Aorta (tissue), 5 donors: ENCODE measurements around the gene HOXA5. TPM values are rescaled to one million over a fixed set of nuclear protein-coding genes. Genes with fewer than 3 reads are reported as not detected.

Experiments
- ATAC-seq: fragments of 200-7000 bp; cut with Tn5 transposase; one replicate; pipeline ENCODE4 v1.9.1; 2022; ENCODE audit warnings: moderate library complexity; ENCODE audit not compliant: low FRiP score
- DNase-seq, 2 donors: peaks; one replicate each; pipeline ENCODE4 v3.0.0-alpha.2; 2020
- H3K27ac ChIP-seq, 2 donors: one replicate each; pipeline ENCODE4 v1.5.1; 2013; ENCODE audit warnings: low read length in 2 of 2, mild to moderate bottlenecking in 2 of 2, moderate library complexity in 2 of 2, control low read depth in 1 of 2, inconsistent platforms in 1 of 2, low read depth in 1 of 2
- H3K27me3 ChIP-seq, 2 donors: one replicate each; pipeline ENCODE4 v1.6.1; 2013; ENCODE audit warnings: control low read depth in 1 of 2, low read length in 1 of 2, mild to moderate bottlenecking in 1 of 2, moderate library complexity in 1 of 2; ENCODE audit not compliant: insufficient read depth in 2 of 2, control insufficient read depth in 1 of 2
- H3K36me3 ChIP-seq, 2 donors: one replicate each; pipeline ENCODE4 v1.6.1; 2013; ENCODE audit warnings: control low read depth in 1 of 2, low read length in 1 of 2, mild to moderate bottlenecking in 1 of 2; ENCODE audit not compliant: insufficient read depth in 2 of 2, control insufficient read depth in 1 of 2
- H3K4me1 ChIP-seq, 2 donors: one replicate each; pipeline ENCODE4 v1.6.1; 2013; ENCODE audit warnings: low read length in 2 of 2, control low read depth in 1 of 2, mild to moderate bottlenecking in 1 of 2, moderate library complexity in 1 of 2; ENCODE audit not compliant: insufficient read depth in 2 of 2, control insufficient read depth in 1 of 2
- H3K4me3 ChIP-seq, 2 donors: one replicate each; pipeline ENCODE4 v1.5.1; 2013; ENCODE audit warnings: low read length in 2 of 2, control low read depth in 1 of 2, mild to moderate bottlenecking in 1 of 2
- H3K9me3 ChIP-seq: one replicate; pipeline ENCODE4 v1.6.1; 2013; ENCODE audit warnings: mild to moderate bottlenecking, low read length; ENCODE audit not compliant: control insufficient read depth
- WGBS, 2 donors: extraction: QIAGEN DNeasy Blood & Tissue Kit; methylation state at CpG; one replicate each; pipeline ENCODE4 v1.1.7; 2013; 5-methylcytosine and 5-hydroxymethylcytosine counted together
- intact Hi-C, 2 donors: fragments of 100-400 bp; cut with DNase I; formaldehyde crosslinking; loops; one replicate each; pipeline versions ENCODE4 v1.14.2 to v1.15.0; 2022
- polyA plus RNA-seq, 2 donors: library from polyadenylated mRNA; stranded (reverse); fragments of 200-250 nt; gene quantifications; one replicate each; pipeline ENCODE4 v1.2.3, GENCODE V29; 2013
- total RNA-seq, 2 donors: library from RNA; stranded (reverse); fragmentation: NEBNext Ultra II Directional; extraction: Animal tissue kit (Norgen Biotek cat#: 25700); gene quantifications; one replicate each; pipeline ENCODE4 v1.2.1, GENCODE V29; 2021
- donor health status: healthy with polysubstance abuse.
- donor health status: Bipolar disorder and iron deficiency.
- donor health status: DM: no; HTN: no; CAD: no.
- donor health status: DM: no; HTN: no; CAD: no.
- donor health status: DM: yes; HTN: yes; CAD: no.

HOXA5 gene
- total and polyA plus RNA-seq, 4 donors, result 1.6 to 11.8 (median 5.4) TPM

DNA sequence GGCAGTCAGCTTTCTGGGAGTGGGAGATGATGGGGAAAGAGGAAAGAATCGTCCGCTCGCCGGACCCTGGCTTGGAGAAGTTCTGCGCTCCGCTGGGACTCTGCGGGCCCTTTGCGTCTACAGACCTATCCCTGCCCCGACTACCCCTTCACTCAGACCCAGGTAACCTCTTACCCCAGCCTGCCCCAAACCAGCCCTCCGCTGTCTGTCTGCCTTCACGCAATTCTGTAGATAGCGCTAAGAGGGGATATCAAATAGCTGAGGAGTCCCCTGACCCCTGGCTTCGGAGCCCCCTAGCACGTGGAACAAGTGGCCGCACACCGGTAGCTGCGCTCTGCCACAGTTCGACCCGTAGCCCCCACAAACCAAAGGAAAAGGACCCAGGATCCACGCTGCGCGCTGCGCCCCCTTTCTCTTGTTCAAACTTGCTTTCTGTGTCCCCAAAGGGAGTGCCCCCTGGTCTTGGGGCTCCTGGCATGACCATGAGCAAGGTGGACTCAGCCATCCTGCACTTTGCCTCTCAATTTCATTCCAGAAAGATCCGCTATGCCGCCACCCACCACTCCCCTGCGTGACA, 19.9 kb downstream of the HOXA5 start:
- ATAC-seq, result peak; percentile 2
- no peaks in the 10 kb centered on the region for H3K4me1 ChIP-seq
- WGBS, 2 donors, result 72 to 84% methylated on average over 26 of the region's 26 CpGs
- H3K4me3 ChIP-seq, result no peak overlapping the region
- no peaks in the 10 kb centered on the region for H3K9me3 ChIP-seq
- H3K27me3 ChIP-seq, result no peaks in the 10 kb centered on the region
- DNase-seq, result no peak
- intact Hi-C loops, result no loop called here
- no peaks in the 10 kb centered on the region for H3K36me3 ChIP-seq
- peak overlapping the region; percentile 43 to 91 for H3K27ac ChIP-seq

DNA sequence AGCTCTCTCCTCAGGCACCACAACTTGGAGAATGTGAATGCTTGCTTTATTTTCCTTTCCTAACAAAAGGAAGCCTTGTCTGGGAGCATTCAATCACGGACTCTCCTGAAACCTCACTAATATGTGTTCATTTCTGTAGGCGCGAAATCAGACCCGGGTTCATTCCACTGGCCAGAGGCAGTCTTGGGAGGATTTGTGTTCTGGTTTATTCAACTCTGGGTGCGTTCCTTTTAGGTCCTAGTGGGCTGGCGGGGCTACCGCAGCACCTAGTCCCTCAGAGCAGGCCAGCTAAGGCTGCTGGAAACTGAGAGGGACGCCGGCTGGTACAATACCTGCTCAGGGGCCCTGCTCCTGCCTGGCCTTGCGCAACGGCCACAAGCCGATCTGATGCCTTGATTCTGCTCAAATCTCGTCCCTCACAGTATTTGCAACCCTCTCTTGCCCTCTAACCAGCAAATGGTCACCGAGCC, 20.4 kb downstream of the HOXA5 start:
- Histone ChIP-seq H3K9me3 (no peaks in the 10 kb centered on the region), H3K27ac (peak overlapping the region; percentile 43 to 91), H3K4me1 (no peaks in the 10 kb centered on the region), H3K27me3 (no peaks in the 10 kb centered on the region), H3K36me3 (no peaks in the 10 kb centered on the region), H3K4me3 (peak overlapping the region in 1 of 2 donors; percentile 30)
- ATAC-seq (no peak), DNase-seq (no peak)
- 29 to 56% methylated on average over 14 of the region's 14 CpGs for WGBS, 2 donors
- intact Hi-C loops, result no loop called here

DNA sequence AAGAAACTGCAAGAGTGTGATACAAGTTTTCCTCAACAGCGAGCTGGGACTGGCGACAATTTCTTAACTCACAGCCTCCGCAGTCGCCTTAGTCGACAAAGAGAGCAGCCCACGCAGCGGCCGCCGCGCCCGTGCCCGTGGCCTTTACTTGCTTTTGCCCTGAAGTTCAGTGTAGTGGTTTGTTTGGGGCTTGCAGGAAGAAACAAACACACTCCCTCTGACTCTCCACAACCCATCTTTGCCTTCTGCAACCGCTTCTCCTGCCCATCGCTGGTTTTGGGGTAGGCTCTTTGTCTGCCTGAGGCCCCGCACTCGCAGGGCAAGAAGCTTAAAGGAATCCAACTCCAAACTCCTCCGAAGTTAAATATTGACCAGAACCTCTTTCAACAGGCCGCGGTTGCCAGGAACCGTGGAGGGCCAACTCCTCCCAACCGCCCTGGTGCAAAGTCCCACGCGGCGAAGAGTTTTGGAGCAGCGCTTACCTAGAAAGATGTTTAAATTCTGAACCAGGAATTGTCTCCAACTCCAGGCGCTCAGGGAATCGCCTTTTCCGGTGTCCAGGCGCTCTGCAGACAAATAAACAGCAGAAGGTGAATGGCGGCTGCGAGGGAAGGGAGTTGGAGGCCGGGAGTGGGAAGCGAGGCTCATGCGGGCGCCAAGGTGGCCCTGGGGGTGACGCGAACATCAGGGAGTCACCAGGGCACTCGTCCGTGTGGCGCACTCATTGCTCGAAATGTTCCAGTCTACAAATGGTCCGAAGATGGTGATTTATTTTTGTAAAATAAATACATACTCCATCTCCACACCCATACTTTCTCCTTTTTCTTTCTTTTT, 21.2 kb downstream of the HOXA5 start:
- Histone ChIP-seq H3K4me3 (peak overlapping the region; percentile 28 to 30), H3K27me3 (no peaks in the 10 kb centered on the region), H3K36me3 (no peaks in the 10 kb centered on the region), H3K27ac (peak overlapping the region; percentile 28 to 91), H3K4me1 (no peaks in the 10 kb centered on the region), H3K9me3 (no peaks in the 10 kb centered on the region)
- intact Hi-C loops, result no loop called here
- WGBS, 2 donors, result 15 to 50% methylated on average over 42 of the region's 42 CpGs
- DNase-seq (peak in 1 of 2 donors; percentile 56), ATAC-seq (no peak)

DNA sequence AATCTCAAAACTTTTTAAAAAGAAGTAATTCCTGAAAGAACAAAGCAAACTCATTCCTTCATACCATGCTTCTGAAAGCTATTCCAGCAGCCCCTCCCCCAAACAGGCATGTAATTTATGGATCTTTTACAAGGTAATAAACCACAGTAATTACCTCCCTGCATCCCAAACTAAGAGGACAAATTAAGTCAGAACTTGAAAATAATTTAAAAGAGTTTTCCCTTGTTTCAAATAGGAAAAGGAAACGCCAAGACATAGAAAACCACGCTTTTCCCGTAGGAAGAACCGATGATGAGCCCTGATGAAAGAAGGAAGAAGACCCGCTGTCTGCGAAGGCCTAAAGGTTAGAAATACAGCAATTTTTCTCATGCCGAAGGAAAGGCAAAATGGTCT, 21.8 kb downstream of the HOXA5 start:
- Histone ChIP-seq H3K4me1 (no peaks in the 10 kb centered on the region), H3K27ac (peak overlapping the region; percentile 28 to 91)

DNA sequence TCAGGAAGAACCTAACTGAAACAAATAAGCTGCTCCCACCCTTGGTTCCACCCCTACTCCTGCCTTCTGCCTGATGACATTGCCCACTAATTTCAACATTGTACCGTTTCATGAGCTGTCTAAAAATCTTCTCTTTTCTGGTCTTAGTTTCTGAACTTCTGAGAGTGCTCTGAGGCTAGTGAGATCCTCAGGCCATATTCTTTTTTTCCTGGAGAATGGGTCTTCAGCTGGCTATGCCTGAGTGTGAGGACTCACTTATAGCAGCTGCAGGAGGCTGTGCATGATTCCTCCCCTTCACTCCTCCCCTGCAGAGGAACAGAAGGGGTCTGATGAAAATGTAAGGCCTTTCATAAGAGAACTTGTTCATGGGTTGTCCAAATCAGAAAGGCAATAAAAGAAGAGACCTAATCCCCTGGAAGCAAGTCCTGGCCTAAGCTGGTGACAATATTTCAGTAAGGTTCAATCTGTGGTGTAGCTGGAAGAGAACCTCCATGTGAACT, 24.0 kb downstream of the HOXA5 start:
- Histone ChIP-seq H3K36me3 (no peaks in the 10 kb centered on the region), H3K4me1 (no peaks in the 10 kb centered on the region), H3K27me3 (no peaks in the 10 kb centered on the region), H3K4me3 (no peak overlapping the region), H3K27ac (peak overlapping the region in 1 of 2 donors; percentile 78), H3K9me3 (no peaks in the 10 kb centered on the region)
- ATAC-seq (no peak), DNase-seq (no peak)
- intact Hi-C loops, result no loop called here
- 38 to 59% methylated on average over 1 of the region's 1 CpG for WGBS, 2 donors

More for the DNA sequence above, 21.8 kb downstream of the HOXA5 start:
- Histone ChIP-seq H3K9me3 (no peaks in the 10 kb centered on the region), H3K27me3 (no peaks in the 10 kb centered on the region), H3K4me3 (peak overlapping the region; percentile 28 to 30), H3K36me3 (no peaks in the 10 kb centered on the region)
- 33 to 57% methylated on average over 7 of the region's 7 CpGs for WGBS, 2 donors
- intact Hi-C loops, result no loop called here
- DNase-seq (no peak), ATAC-seq (no peak)

DNA sequence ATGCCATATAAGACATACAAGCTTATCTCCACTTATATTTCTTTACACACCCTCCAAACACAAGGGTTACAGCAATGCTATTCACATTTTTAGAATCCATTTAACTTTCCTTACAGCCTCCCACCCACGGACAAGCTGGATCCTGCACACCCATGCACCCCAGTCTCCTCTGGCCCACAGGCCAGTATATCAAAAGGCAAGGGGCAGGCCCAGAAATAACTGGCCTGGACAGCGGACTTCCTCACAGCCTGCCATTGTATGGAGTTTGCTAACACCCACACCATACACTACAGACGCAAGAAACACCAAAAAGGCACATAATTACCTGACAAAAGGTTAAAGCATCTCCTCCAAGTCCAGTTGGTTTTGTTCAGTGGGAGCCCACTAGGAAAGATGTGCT, 24.9 kb downstream of the HOXA5 start:
- Histone ChIP-seq H3K9me3 (no peaks in the 10 kb centered on the region), H3K27ac (peak overlapping the region in 1 of 2 donors; percentile 1), H3K4me1 (no peaks in the 10 kb centered on the region), H3K27me3 (no peaks in the 10 kb centered on the region), H3K36me3 (no peaks in the 10 kb centered on the region), H3K4me3 (peak overlapping the region; percentile 53 to 64)
- DNase-seq, result no peak
- no peak for ATAC-seq
- 29 to 33% methylated on average over 3 of the region's 3 CpGs for WGBS, 2 donors
- intact Hi-C loops, result no loop called here

GRCh38 chr7:27117887-27118491, 25.5 kb downstream of the HOXA5 start:
- Histone ChIP-seq H3K27ac (peak overlapping the region; percentile 11 to 70), H3K36me3 (no peaks in the 10 kb centered on the region), H3K4me3 (peak overlapping the region; percentile 53 to 64), H3K9me3 (no peaks in the 10 kb centered on the region), H3K4me1 (no peaks in the 10 kb centered on the region), H3K27me3 (no peaks in the 10 kb centered on the region)
- intact Hi-C loops, result loop anchor here in 1 of 2 donors (2.0 kb wide), 1 partner anchor 21 kb away; no protein-coding TSS in a partner anchor
- 1 to 8% methylated on average over 19 of the region's 19 CpGs for WGBS, 2 donors
- ATAC-seq (no peak), DNase-seq (peak in 1 of 2 donors; percentile 51)

- DNase-seq, result no peak
- Histone ChIP-seq H3K27me3 (no peaks in the 10 kb centered on the region), H3K36me3 (no peaks in the 10 kb centered on the region), H3K4me1 (no peaks in the 10 kb centered on the region), H3K9me3 (no peaks in the 10 kb centered on the region), H3K27ac (peak overlapping the region; percentile 70 to 72), H3K4me3 (peak overlapping the region; percentile 53 to 64)
- ATAC-seq, result no peak
- intact Hi-C loops, result loop anchor here in 1 of 2 donors (2.0 kb wide), 1 partner anchor 20 kb away; no protein-coding TSS in a partner anchor
- 7 to 10% methylated on average over 12 of the region's 12 CpGs for WGBS, 2 donors
Measured at GRCh38 chr7:27116962-27117886, 26.3 kb downstream of the HOXA5 start.
